ENCODE data around the gene ASCC3. TPM values are rescaled to one million over a fixed set of nuclear protein-coding genes. Genes with fewer than 3 reads are reported as not detected.

ASCC3 gene
- total and polyA plus RNA-seq, 2 of the 4 experiments (the other 2 are of a cell fraction), result 25.8 to 104 TPM

GRCh38 chr6:100724222-100724621, 156.9 kb downstream of the ASCC3 start:
- Histone ChIP-seq H4K8ac (ENCODE audit: low read depth in 2 of 2, low read length in 2 of 2) (no peak overlapping the region), H2AK5ac (ENCODE audit: low read depth, low read length) (no peak overlapping the region), H2BK15ac (ENCODE audit: low read depth, low read length) (no peak overlapping the region), H3K9me1 (ENCODE audit: insufficient read depth, low read length) (no peaks in the 10 kb centered on the region), H3K4me1 (ENCODE audit: control insufficient read depth, insufficient read depth, low read length) (no peaks in the 10 kb centered on the region), H4K91ac (ENCODE audit: insufficient read depth, low read depth, low read length) (no peak overlapping the region), H3K79me1 (ENCODE audit: low read depth in 1 of 2, low read length in 2 of 2) (peaks cover 0 to 16% of the 10 kb centered on the region in 2 experiments; a peak in 2 of 4 replicates), H3K4me3 (ENCODE audit: insufficient read depth, low read depth, low read length) (no peak overlapping the region), H4K5ac (ENCODE audit: low read depth, low read length) (no peak overlapping the region), H3K27me3 (ENCODE audit: control insufficient read depth, insufficient read depth, low read length) (no peaks in the 10 kb centered on the region), H3K4ac (ENCODE audit: low read depth, low read length) (no peak overlapping the region), H2BK20ac (ENCODE audit: low read depth, low read length) (no peak overlapping the region), H3K9me3 (ENCODE audit: control insufficient read depth, insufficient read depth, low read length) (no peaks in the 10 kb centered on the region), H2AFZ (replicated peaks; ENCODE audit: low read length, poor library complexity) (no peak overlapping the region), H4K20me1 (ENCODE audit: insufficient read depth, low read length) (no peaks in the 10 kb centered on the region; the same call in 1 of the 2 replicates), H2BK5ac (ENCODE audit: low read depth, low read length, poor library complexity, severe bottlenecking) (no peak overlapping the region), H2BK120ac (ENCODE audit: low read depth, low read length) (no peak overlapping the region), H3K14ac (replicated peaks; ENCODE audit: low read depth, low read length) (no peak overlapping the region), H3K56ac (ENCODE audit: extremely low read depth, insufficient read depth, low read length) (no peak overlapping the region), H3K27ac (ENCODE audit: insufficient read depth, low read length) (no peak overlapping the region), H3K36me3 (ENCODE audit: control insufficient read depth, insufficient read depth, low read length) (0 out of 2 replicates have a peak, but pooled peaks cover 1% of the 10 kb centered on the region), H3K23ac (ENCODE audit: low read depth, low read length) (no peak overlapping the region), H3K9ac (ENCODE audit: low read depth, low read length) (no peak overlapping the region), H3K4me2 (ENCODE audit: low read depth, low read length) (no peak overlapping the region), H3K18ac (ENCODE audit: low read depth, low read length) (no peak overlapping the region), H2AK9ac (replicated peaks; ENCODE audit: low read depth, low read length, poor library complexity) (no peak overlapping the region)
- no peak for DNase-seq
- intact Hi-C loops (cut with micrococcal nuclease), result no loop called here
- ATAC-seq (ENCODE audit: low read depth), result no peak
- CTCF ChIA-PET, result no interaction called here
- no CpG with 5 or more reads among the region's 1 CpG for WGBS, 2 experiments (ENCODE audit: extremely low coverage in 2 of 2, insufficient read length in 1 of 2)
- TF ChIP-seq BHLHE40 (IDR thresholded peaks at IDR 0.05; ENCODE audit: low read depth, low read length), result no peak
- no peak for TF ChIP-seq ELK1 (IDR thresholded peaks at IDR 0.05; ENCODE audit: borderline replicate concordance, low read depth, low read length)
- no peak for TF ChIP-seq CTCF (conservative IDR thresholded peaks at IDR 0.05; ENCODE audit: low read depth, low read length)
- no peak for TF ChIP-seq SMC3 (IDR thresholded peaks at IDR 0.05; ENCODE audit: low read depth, low read length)
- no peak for TF ChIP-seq CEBPB (IDR thresholded peaks at IDR 0.05; ENCODE audit: low read depth, low read length)
- TF ChIP-seq FOS (IDR thresholded peaks at IDR 0.05; ENCODE audit: low read depth, low read length), result no peak
- no peak for TF ChIP-seq RAD21 (IDR thresholded peaks at IDR 0.05; ENCODE audit: low read length)
- TF ChIP-seq MXI1 (IDR thresholded peaks at IDR 0.05; ENCODE audit: borderline replicate concordance, low read depth, low read length), result no peak
- no peak for TF ChIP-seq RCOR1 (IDR thresholded peaks at IDR 0.05; ENCODE audit: insufficient replicate concordance, low read length)
- no peak for TF ChIP-seq USF2 (IDR thresholded peaks at IDR 0.05; ENCODE audit: low read depth, low read length)
- dilution Hi-C loops (cut with HindIII; ENCODE audit: low sequenced_read_pairs, unreplicated experiment), result no loop called here
- in situ Hi-C loops (cut with MboI; ENCODE audit: low sequenced_read_pairs), result no loop called here
- POLR2A ChIA-PET (ENCODE audit: unreplicated experiment), result no interaction called here
- no TSS peak for BruUV-seq (replicated peaks)
